ENCODE data around the gene ZNF326. TPM values are rescaled to one million over a fixed set of nuclear protein-coding genes. Genes with fewer than 3 reads are reported as not detected.

ZNF326 gene
- total RNA-seq, 8 experiments from 2014 or later = 18.6 to 45.4 (median 32.4) TPM

GRCh38 chr1:89955311-89956205, 39.4 kb upstream of the ZNF326 start:
- 73 to 98% (median 83%) methylated on average over 1 to 7 of the region's 7 CpGs; no CpG with 5 or more reads in 1 of the 10 experiments for WGBS, 10 experiments
- no peak overlapping the region for H3K4me3 ChIP-seq
- H3K27ac ChIP-seq = no peak overlapping the region
- no peaks in the 10 kb centered on the region for H3K4me1 ChIP-seq (replicated peaks in 1 of 2)
- ATAC-seq (replicated peaks in 6 of 8) = peak in 3 of 8 experiments; percentile 18 to 46 (median 32)
- in situ Hi-C loops (cut with MboI; ENCODE audit: low pct_unique_long_range_greater_than_20kb in 2 of 9, low sequenced_read_pairs in 9 of 9, unreplicated experiment in 9 of 9) = no loop called here

- WGBS, 10 experiments = 0 to 75% (median 60%) methylated on average over 1 of the region's 1 CpG; no CpG with 5 or more reads in 5 of the 10 experiments
- no peak overlapping the region for H3K4me3 ChIP-seq
- peak in 2 of 8 experiments; percentile 6 to 7 for ATAC-seq (replicated peaks in 6 of 8)
- no peaks in the 10 kb centered on the region for H3K4me1 ChIP-seq (replicated peaks in 1 of 2)
- H3K27ac ChIP-seq = no peak overlapping the region
- in situ Hi-C loops (cut with MboI; ENCODE audit: low pct_unique_long_range_greater_than_20kb in 2 of 9, low sequenced_read_pairs in 9 of 9, unreplicated experiment in 9 of 9) = no loop called here
Observed at GRCh38 chr1:89957107-89957506, 37.8 kb upstream of the ZNF326 start.

- in situ Hi-C loops (cut with MboI; ENCODE audit: low pct_unique_long_range_greater_than_20kb in 2 of 9, low sequenced_read_pairs in 9 of 9, unreplicated experiment in 9 of 9) = no loop called here
- no peak overlapping the region for H3K27ac ChIP-seq
- 73 to 94% (median 88%) methylated on average over 2 to 7 of the region's 7 CpGs for WGBS, 10 experiments
- no peaks in the 10 kb centered on the region for H3K4me1 ChIP-seq (replicated peaks in 1 of 2)
- no peak overlapping the region for H3K4me3 ChIP-seq
- ATAC-seq (replicated peaks in 6 of 8) = no peak
Observed at GRCh38 chr1:89958851-89959654, 35.9 kb upstream of the ZNF326 start.

DNA sequence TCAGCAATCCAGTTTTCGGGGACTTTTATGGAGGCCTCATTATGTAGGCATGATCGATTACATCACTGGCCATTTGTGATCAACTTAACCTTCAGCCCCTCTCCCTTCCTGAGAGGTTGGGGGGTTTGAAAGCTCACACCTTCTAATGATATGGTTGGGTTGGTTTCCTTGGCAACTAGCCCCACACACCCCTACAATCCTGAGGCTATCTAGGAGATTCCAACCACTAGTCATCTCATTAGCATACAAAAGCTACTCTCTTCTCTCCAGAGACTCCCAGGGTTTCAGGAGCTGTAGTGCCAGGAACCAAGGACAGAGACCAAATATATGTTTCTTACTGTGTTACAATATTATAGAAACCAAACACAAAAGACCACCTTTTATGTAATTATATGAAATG, 35.2 kb upstream of the ZNF326 start:
- WGBS, 10 experiments = 60 to 100% (median 86%) methylated on average over 1 to 2 of the region's 2 CpGs; no CpG with 5 or more reads in 4 of the 10 experiments
- H3K27ac ChIP-seq = no peak overlapping the region
- H3K4me3 ChIP-seq = no peak overlapping the region
- in situ Hi-C loops (cut with MboI; ENCODE audit: low pct_unique_long_range_greater_than_20kb in 2 of 9, low sequenced_read_pairs in 9 of 9, unreplicated experiment in 9 of 9) = no loop called here
- no peak for ATAC-seq (replicated peaks in 6 of 8)
- no peaks in the 10 kb centered on the region for H3K4me1 ChIP-seq (replicated peaks in 1 of 2)

DNA sequence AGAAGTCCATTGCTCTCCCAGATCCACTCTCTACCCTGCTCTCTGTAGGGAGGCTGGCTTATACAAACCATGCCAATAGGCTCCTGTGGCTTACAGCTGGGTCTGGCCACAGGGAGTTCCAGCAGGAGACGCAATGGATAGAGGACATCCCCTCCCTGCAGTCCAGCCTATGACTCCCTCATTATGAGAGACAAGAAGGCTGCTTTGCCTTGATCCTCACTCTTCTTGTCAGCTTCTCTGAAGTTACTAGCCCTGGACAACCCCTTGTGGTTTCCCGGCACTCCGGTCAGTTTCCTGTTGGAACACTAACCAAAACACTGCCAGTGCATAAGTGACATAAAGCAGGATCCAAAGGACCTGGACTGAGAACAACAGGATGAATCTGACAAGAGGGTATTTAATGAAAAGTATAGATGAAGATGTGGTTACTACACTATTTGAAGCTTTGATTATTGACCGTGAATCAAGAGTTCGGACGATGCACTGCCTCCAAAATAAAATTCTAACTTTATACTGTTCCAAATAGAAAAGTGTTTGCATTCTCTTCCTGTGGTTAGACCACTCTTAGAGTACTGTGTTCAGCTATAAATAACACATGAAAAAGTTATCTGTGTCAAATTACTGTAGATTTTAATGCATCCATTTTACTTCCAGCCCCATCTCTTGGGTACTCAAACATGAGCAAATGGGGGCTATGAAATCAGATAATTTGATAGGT, 32.7 kb upstream of the ZNF326 start:
- no peak overlapping the region for H3K27ac ChIP-seq
- in situ Hi-C loops (cut with MboI; ENCODE audit: low pct_unique_long_range_greater_than_20kb in 2 of 9, low sequenced_read_pairs in 9 of 9, unreplicated experiment in 9 of 9) = no loop called here
- peaks cover 4 to 13% of the 10 kb centered on the region in 2 donors for H3K4me1 ChIP-seq (replicated peaks in 1 of 2)
- ATAC-seq (replicated peaks in 6 of 8) = no peak
- H3K4me3 ChIP-seq = no peak overlapping the region
- 80 to 100% (median 94%) methylated on average over 1 to 6 of the region's 6 CpGs; no CpG with 5 or more reads in 1 of the 10 experiments for WGBS, 10 experiments

GRCh38 chr1:89962742-89963075, 32.2 kb upstream of the ZNF326 start:
- H3K27ac ChIP-seq = no peak overlapping the region
- no peak overlapping the region for H3K4me3 ChIP-seq
- ATAC-seq (replicated peaks in 6 of 8) = no peak
- H3K4me1 ChIP-seq (replicated peaks in 1 of 2) = peaks cover 4 to 13% of the 10 kb centered on the region in 2 donors
- 67 to 100% (median 100%) methylated on average over 1 of the region's 1 CpG; no CpG with 5 or more reads in 3 of the 10 experiments for WGBS, 10 experiments
- in situ Hi-C loops (cut with MboI; ENCODE audit: low pct_unique_long_range_greater_than_20kb in 2 of 9, low sequenced_read_pairs in 9 of 9, unreplicated experiment in 9 of 9) = no loop called here

- 33 to 77% (median 65%) methylated on average over 2 to 4 of the region's 4 CpGs for WGBS, 10 experiments
- peaks cover 9 to 13% of the 10 kb centered on the region in 2 donors for H3K4me1 ChIP-seq (replicated peaks in 1 of 2)
- H3K4me3 ChIP-seq = no peak overlapping the region
- peak in 4 of 8 experiments; percentile 33 to 95 (median 81) for ATAC-seq (replicated peaks in 6 of 8)
- in situ Hi-C loops (cut with MboI; ENCODE audit: low pct_unique_long_range_greater_than_20kb in 2 of 9, low sequenced_read_pairs in 9 of 9, unreplicated experiment in 9 of 9) = no loop called here
- no peak overlapping the region for H3K27ac ChIP-seq
Observed at GRCh38 chr1:89965193-89965768, 29.6 kb upstream of the ZNF326 start.

DNA sequence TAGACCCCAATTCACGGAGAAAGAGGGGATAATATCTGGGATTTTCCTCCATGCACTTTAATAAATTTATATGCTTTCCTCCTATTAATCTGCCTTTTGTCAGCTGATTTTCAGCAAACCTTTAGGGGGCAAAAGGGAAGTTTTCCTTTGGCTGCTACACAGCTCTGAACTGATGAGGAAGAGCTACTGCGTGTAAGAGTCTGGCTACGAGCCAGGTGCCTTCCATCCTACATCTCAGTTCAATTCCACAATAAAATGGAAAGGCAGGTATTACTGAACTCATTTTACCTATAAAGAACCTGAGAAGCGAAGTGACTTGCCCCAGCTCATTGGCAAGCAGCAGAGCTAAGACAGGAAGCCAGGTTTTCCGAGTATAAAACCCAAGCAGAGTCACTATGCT, 28.3 kb upstream of the ZNF326 start:
- ATAC-seq (replicated peaks in 6 of 8) = no peak
- in situ Hi-C loops (cut with MboI; ENCODE audit: low pct_unique_long_range_greater_than_20kb in 2 of 9, low sequenced_read_pairs in 9 of 9, unreplicated experiment in 9 of 9) = no loop called here
- Histone ChIP-seq H3K4me1 (replicated peaks in 1 of 2) (peaks cover 10 to 13% of the 10 kb centered on the region in 2 donors), H3K27ac (no peak overlapping the region), H3K4me3 (no peak overlapping the region)
- WGBS, 10 experiments = 40 to 100% (median 75%) methylated on average over 1 to 5 of the region's 5 CpGs; no CpG with 5 or more reads in 1 of the 10 experiments

- WGBS, 10 experiments = 22 to 75% (median 70%) methylated on average over 1 of the region's 1 CpG; no CpG with 5 or more reads in 4 of the 10 experiments
- Histone ChIP-seq H3K4me3 (no peak overlapping the region), H3K27ac (no peak overlapping the region), H3K4me1 (replicated peaks in 1 of 2) (peaks cover 3 to 6% of the 10 kb centered on the region in 2 donors)
- in situ Hi-C loops (cut with MboI; ENCODE audit: low pct_unique_long_range_greater_than_20kb in 2 of 9, low sequenced_read_pairs in 9 of 9, unreplicated experiment in 9 of 9) = no loop called here
- no peak for ATAC-seq (replicated peaks in 6 of 8)
Observed at GRCh38 chr1:89971600-89971999, 23.3 kb upstream of the ZNF326 start.

DNA sequence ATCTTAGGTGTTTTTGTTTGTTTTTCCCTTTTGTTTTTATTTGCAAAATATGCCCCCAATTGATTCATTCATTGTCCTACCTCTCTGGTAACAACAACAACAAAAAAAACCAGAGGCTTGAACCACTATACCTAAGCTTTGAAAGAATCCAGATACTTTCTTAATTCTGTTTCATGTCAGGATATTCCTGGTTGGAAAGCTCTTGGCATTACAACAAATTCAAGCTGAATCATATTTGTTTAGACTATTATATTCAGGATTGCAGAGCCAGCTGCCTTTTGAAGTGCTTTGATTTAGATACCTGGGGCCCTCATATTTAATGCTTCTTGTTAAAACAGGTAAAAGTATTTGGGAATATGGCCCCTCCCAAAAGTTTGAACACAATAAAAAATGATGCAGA, 22.9 kb upstream of the ZNF326 start:
- ATAC-seq (replicated peaks in 6 of 8) = no peak
- in situ Hi-C loops (cut with MboI; ENCODE audit: low pct_unique_long_range_greater_than_20kb in 2 of 9, low sequenced_read_pairs in 9 of 9, unreplicated experiment in 9 of 9) = no loop called here
- Histone ChIP-seq H3K4me3 (no peak overlapping the region), H3K27ac (no peak overlapping the region), H3K4me1 (replicated peaks in 1 of 2) (peaks cover 0 to 6% of the 10 kb centered on the region in 2 donors)

- H3K4me1 ChIP-seq (replicated peaks in 1 of 2) = peaks cover 0 to 6% of the 10 kb centered on the region in 2 donors
- in situ Hi-C loops (cut with MboI; ENCODE audit: low pct_unique_long_range_greater_than_20kb in 2 of 9, low sequenced_read_pairs in 9 of 9, unreplicated experiment in 9 of 9) = no loop called here
- no peak for ATAC-seq (replicated peaks in 6 of 8)
- no peak overlapping the region for H3K27ac ChIP-seq
- 85 to 100% (median 96%) methylated on average over 1 to 8 of the region's 8 CpGs; no CpG with 5 or more reads in 1 of the 10 experiments for WGBS, 10 experiments
- H3K4me3 ChIP-seq = no peak overlapping the region
Observed at GRCh38 chr1:89973471-89974127, 21.3 kb upstream of the ZNF326 start.

DNA sequence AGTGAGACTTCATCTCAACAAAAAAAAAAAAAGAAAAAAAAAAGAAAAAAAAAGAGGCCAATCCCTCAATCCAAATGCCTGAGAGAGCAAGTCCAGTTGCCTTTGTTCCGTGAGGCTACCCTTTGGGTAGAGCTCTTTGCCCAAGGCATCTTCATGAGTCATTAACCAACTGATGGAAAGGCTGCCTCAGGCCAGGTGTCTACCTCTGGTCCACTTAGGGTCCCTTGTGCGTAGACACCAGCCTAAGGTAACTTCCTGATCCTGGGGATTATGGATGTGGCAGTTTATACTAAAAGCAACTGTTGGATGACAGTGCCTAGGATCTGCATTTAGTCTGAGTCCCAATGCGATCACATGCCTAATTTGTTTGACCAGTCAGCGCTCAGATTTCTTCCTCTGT, 20.7 kb upstream of the ZNF326 start:
- Histone ChIP-seq H3K4me3 (no peak overlapping the region), H3K4me1 (replicated peaks in 1 of 2) (peaks cover 0 to 6% of the 10 kb centered on the region in 2 donors), H3K27ac (no peak overlapping the region)
- no peak for ATAC-seq (replicated peaks in 6 of 8)
- 80 to 100% (median 96%) methylated on average over 1 to 4 of the region's 4 CpGs; no CpG with 5 or more reads in 1 of the 10 experiments for WGBS, 10 experiments
- in situ Hi-C loops (cut with MboI; ENCODE audit: low pct_unique_long_range_greater_than_20kb in 2 of 9, low sequenced_read_pairs in 9 of 9, unreplicated experiment in 9 of 9) = no loop called here
